GM12873 (cell line): ENCODE measurements around the gene NECTIN4.

Source experiments
- TF ChIP-seq, protein P1 (sequence below): IDR thresholded peaks from 2 replicates; pipeline ENCODE4 v1.5.1; 2012; ENCODE audit warnings: low read depth, mild to moderate bottlenecking, moderate library complexity, low read length, control low read depth; ENCODE audit not compliant: insufficient read depth; ENCODE audit errors: missing control alignments

NECTIN4 gene

DNA sequence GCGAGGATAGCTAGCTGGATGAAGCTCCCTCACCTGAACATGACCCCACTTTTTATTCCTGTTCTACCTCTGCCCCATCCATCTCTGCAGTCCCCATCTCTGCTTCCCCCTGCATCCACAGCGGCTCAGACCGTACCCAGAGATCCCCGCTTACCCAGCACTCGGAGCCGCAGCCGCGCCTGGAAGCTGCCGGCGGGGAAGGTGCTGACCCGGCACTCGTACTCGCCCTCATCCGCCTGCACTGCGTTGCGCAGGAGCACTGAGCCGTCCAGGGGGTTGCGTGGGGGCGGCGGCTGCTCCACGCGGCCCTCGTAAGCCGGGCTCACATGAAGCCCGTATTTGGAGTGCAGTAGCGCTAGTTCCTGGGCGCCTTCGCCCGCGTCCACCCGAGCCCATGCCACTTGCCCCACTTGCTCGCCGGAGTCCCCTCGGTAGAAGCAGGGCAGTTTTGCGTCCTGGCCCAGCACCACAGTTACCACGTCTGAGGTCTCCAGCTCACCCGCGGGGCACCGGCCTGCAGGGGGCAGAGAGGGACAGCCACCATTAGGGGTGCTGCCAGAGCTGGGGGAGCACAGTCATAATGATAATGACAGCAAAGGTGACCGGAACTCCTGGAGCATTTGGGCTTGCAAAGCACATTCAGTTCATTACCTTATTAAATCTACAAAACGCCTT lies 9.8 kb downstream of the NECTIN4 start:
- TF ChIP-seq, protein P1, sequence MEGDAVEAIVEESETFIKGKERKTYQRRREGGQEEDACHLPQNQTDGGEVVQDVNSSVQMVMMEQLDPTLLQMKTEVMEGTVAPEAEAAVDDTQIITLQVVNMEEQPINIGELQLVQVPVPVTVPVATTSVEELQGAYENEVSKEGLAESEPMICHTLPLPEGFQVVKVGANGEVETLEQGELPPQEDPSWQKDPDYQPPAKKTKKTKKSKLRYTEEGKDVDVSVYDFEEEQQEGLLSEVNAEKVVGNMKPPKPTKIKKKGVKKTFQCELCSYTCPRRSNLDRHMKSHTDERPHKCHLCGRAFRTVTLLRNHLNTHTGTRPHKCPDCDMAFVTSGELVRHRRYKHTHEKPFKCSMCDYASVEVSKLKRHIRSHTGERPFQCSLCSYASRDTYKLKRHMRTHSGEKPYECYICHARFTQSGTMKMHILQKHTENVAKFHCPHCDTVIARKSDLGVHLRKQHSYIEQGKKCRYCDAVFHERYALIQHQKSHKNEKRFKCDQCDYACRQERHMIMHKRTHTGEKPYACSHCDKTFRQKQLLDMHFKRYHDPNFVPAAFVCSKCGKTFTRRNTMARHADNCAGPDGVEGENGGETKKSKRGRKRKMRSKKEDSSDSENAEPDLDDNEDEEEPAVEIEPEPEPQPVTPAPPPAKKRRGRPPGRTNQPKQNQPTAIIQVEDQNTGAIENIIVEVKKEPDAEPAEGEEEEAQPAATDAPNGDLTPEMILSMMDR, result peak; percentile 14

DNA sequence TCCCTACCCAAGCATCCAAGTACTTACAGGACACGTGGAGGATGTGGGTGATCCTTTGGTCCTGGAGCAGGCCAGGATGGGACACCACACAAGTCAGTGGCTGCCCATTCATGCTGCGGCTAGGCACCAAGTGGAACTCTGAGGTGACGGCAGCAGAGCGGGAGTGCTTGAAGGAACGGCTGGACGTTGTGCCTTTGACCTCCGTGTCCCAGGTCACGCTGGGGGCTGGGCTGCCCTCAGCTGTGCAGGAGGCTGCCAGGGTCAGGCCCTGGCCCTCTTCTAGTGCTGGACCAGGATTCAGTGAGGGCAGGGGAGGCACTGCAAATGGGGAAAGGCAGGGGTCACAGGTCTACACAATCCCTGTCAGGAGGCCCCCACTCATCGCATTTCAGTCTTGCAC lies 11.9 kb downstream of the NECTIN4 start:
- TF ChIP-seq, protein P1, result no peak

DNA sequence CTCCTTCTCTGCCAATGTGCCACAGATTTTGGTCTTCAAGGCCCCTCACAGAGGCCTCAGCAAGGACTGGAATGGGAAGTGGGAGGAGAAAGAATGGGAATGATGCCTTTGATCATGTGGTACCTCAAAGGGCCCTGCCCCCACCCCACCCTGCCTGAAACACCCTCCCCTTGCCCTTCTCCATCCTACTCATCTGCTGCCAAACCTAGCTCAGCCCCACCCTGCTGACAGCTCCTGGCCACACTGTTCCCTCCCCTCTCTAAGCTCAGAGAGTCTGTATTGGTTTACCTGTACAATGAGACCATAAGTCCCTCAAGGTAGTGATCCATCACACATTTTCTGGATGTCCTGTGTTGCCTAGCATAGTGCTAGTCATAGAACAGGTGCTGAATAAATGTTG lies 12.9 kb downstream of the NECTIN4 start:
- TF ChIP-seq, protein P1, result no peak

DNA sequence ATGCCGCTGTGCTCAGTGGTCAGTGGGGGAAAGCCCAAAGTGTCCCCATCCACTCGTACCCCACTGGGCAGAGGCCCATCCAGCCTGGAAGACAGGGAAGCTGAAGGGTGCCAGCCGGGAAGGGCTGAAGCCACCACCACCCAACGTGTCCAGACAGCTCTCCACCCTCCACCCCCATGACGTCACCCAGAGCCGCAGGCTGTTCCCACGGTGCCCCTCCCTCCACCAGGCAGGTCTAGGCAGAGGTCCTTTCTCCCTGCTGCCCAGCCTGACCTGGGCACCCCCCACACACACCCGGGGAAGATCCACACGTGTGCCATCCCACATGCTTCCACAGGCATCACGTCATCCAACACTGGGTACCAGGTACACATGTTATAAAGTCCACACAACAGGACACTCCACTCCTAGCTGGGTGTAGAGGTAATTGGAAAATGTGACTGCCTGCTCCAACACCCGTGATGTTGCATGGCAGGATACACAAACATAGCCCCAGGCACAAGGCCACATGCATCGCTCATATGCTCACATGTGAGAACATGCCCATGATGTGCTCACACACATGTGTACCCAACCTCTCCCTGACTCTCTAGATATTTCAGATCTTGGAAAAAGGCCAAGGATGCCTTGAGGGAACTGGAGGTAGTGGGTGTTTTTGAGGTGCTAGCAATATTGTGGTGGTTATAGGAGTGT lies 14.5 kb downstream of the NECTIN4 start:
- TF ChIP-seq, protein P1, result no peak

DNA sequence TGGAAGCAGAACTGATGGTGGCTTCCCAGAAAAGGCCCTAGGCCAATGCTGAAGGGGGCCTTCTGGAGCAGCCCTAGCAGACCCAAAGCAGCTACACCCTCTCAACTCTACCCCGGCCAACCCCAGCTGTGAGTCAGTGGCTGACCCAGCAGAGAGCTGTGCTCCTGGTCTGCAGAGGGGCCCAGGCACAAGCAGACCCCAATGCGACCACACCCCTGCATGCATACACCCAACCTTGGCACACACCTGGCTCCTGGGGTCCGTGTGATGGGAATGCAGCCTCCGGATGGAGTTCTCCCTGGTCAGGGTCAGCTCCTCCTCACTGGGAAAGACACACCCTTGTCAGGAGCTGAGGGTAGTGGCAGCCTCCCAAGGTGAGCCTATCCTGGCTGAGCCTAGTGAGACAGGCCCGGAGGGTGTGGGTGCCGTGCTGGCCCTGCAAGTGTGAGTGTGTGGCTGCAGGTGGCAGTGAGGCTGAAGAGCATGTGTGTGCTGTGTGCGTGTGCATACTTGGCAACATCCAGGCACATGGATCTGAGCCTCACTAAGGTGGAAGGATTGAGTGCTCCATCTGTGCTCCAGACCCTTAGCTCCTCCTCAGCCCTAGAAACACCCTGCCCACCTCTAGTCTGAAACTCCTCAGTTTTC lies 15.8 kb downstream of the NECTIN4 start:
- TF ChIP-seq, protein P1, result peak; percentile 16

DNA sequence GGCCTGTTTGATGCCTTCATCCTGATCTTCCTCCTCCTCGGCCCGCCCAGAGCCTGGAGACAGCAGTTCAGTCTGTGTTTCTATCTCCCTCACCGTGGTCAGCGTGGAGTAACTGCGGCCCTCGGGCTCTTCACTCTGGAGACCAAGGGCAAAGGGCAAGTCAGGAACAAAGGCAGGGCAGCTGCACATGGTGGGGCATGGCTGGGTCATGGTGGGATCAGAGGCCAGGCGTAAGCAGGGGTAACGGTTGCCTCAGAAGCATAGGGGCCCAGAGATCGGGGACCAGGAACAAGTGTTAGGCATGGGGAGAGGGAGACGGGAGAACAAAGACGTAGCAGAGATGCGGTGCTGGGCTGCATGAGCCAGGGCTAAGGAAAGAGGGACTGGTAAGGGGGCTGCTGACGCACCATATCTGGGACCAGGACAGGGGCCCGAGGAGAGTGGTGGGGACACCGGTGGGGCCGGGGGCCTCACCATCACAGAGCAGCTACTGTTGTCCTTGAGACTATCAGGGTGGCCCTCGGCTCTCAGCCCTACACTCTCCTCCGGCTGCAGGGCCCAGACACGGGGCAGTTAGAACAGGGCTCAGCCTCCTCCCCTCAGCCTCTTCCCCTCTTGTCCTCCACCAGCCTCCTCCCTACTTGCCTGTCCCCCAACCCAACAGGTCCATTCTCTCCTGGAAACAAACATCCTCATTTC lies 16.5 kb downstream of the NECTIN4 start:
- TF ChIP-seq, protein P1, result no peak
